Neural cell (in vitro differentiated cells): ENCODE data around the gene GDPD5.

Source experiments
- CTCF ChIP-seq: fragments of 450-650 bp; IDR thresholded peaks from 2 replicates; pipeline ENCODE4 v1.5.1; 2014; ENCODE audit warnings: antibody characterized with exemption, mild to moderate bottlenecking, moderate library complexity; ENCODE audit not compliant: poor library complexity, severe bottlenecking
- EP300 ChIP-seq: fragments of 450-650 bp; conservative IDR thresholded peaks from 2 replicates; pipeline ENCODE4 v1.6.1; 2014; ENCODE audit warnings: antibody characterized with exemption, mild to moderate bottlenecking, moderate library complexity; ENCODE audit not compliant: poor library complexity, severe bottlenecking
- EZH2 ChIP-seq: fragments of 200-600, 300-800 bp; shearing (Covaris generic), sonication (generic); IDR thresholded peaks from 2 replicates; pipeline ENCODE4 v1.6.1; 2014; ENCODE audit warnings: antibody characterized with exemption, low read length, borderline replicate concordance, mild to moderate bottlenecking; ENCODE audit not compliant: insufficient read depth, poor library complexity, severe bottlenecking
- POLR2AphosphoS5 ChIP-seq: IDR thresholded peaks from 2 replicates; pipeline ENCODE4 v1.6.1; 2012
- SMC3 ChIP-seq: fragments of 450-650 bp; conservative IDR thresholded peaks from 2 replicates; pipeline ENCODE4 v1.6.1; 2014; ENCODE audit warnings: antibody characterized with exemption, mild to moderate bottlenecking, moderate library complexity; ENCODE audit not compliant: poor library complexity
- TF ChIP-seq, protein P1 (sequence below): IDR thresholded peaks from 2 replicates; pipeline ENCODE4 v1.6.1; 2012; ENCODE audit warnings: borderline replicate concordance

DNA sequence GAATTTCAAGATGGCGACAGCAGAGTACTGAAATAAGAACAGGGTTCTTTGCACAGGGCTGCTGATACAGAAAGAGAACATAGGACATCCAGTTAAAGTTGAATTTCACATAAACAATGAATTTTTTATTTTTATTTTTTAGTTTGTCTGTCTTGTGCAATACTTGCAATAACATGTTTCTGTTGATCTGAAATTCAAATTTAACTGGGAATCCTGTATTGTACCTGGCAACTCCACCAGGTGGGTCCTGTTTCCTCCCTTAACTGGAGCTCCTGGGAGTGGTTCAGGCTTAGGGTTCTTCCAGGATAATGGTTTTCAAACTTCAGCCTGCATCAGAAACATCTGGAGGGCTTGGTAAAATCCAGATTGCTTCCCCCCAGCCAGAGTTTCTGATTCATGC lies 21.4 kb upstream of the GDPD5 start:
- TF ChIP-seq CTCF (no peak), POLR2AphosphoS5 (no peak), EZH2 (no peak), EP300 (no peak), SMC3 (no peak)
- TF ChIP-seq, protein P1, sequence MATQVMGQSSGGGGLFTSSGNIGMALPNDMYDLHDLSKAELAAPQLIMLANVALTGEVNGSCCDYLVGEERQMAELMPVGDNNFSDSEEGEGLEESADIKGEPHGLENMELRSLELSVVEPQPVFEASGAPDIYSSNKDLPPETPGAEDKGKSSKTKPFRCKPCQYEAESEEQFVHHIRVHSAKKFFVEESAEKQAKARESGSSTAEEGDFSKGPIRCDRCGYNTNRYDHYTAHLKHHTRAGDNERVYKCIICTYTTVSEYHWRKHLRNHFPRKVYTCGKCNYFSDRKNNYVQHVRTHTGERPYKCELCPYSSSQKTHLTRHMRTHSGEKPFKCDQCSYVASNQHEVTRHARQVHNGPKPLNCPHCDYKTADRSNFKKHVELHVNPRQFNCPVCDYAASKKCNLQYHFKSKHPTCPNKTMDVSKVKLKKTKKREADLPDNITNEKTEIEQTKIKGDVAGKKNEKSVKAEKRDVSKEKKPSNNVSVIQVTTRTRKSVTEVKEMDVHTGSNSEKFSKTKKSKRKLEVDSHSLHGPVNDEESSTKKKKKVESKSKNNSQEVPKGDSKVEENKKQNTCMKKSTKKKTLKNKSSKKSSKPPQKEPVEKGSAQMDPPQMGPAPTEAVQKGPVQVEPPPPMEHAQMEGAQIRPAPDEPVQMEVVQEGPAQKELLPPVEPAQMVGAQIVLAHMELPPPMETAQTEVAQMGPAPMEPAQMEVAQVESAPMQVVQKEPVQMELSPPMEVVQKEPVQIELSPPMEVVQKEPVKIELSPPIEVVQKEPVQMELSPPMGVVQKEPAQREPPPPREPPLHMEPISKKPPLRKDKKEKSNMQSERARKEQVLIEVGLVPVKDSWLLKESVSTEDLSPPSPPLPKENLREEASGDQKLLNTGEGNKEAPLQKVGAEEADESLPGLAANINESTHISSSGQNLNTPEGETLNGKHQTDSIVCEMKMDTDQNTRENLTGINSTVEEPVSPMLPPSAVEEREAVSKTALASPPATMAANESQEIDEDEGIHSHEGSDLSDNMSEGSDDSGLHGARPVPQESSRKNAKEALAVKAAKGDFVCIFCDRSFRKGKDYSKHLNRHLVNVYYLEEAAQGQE, result no peak
